OCI-LY3 (cell line): ENCODE results near the gene SAP30L.

Experiments
- EZH2phosphoT487 ChIP-seq: fragments of 200-600 bp; shearing (Covaris generic); IDR thresholded peaks from 2 replicates; pipeline ENCODE4 v1.6.1; 2018; ENCODE audit warnings: antibody characterized with exemption, mixed run types, low read depth
- TF ChIP-seq, protein P1 (sequence below): fragments of 200-600, 300-600 bp; sonication (generic); IDR thresholded peaks from 2 replicates; pipeline ENCODE4 v1.5.1; 2014; ENCODE audit warnings: antibody characterized with exemption, low read length, low read depth

DNA sequence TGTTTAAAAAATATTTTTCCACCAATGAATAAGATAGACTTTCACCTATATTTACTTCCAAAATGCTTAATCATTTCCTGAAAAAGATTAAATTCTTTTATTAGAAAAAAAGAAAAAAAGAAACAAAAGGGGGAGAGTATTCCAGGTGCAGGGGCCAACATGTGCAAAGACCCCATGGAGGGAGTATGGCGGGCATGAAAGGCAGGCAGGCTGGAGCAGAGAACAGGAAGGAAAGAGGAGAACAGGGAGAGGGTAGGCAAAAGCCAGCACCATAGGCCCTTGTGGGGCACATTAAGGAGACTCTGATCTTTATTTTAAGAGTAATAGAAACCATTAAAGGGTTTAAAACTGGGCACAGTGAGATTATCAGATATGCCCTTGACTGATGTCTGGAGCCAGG lies 16.5 kb upstream of the SAP30L start:
- TF ChIP-seq, protein P1, sequence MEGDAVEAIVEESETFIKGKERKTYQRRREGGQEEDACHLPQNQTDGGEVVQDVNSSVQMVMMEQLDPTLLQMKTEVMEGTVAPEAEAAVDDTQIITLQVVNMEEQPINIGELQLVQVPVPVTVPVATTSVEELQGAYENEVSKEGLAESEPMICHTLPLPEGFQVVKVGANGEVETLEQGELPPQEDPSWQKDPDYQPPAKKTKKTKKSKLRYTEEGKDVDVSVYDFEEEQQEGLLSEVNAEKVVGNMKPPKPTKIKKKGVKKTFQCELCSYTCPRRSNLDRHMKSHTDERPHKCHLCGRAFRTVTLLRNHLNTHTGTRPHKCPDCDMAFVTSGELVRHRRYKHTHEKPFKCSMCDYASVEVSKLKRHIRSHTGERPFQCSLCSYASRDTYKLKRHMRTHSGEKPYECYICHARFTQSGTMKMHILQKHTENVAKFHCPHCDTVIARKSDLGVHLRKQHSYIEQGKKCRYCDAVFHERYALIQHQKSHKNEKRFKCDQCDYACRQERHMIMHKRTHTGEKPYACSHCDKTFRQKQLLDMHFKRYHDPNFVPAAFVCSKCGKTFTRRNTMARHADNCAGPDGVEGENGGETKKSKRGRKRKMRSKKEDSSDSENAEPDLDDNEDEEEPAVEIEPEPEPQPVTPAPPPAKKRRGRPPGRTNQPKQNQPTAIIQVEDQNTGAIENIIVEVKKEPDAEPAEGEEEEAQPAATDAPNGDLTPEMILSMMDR = no peak
- no peak for TF ChIP-seq EZH2phosphoT487
